GM12801 (cell line): ENCODE results near the gene SLC13A4.

Experiments
- CTCF ChIP-seq: IDR thresholded peaks from one replicate; pipeline ENCODE4 v1.5.1; 2011; ENCODE audit warnings: control low read depth; ENCODE audit not compliant: insufficient read length; ENCODE audit errors: extremely low read depth

The SLC13A4 gene

GRCh38 chr7:135661311-135662122 is 66.5 kb downstream of the SLC13A4 start:
- no peak for TF ChIP-seq CTCF

- no peak for TF ChIP-seq CTCF
Observed at GRCh38 chr7:135659159-135659846, 68.7 kb downstream of the SLC13A4 start.

- no peak for TF ChIP-seq CTCF
Observed at GRCh38 chr7:135658564-135658963, 69.4 kb downstream of the SLC13A4 start.

- TF ChIP-seq CTCF, result no peak
Observed at GRCh38 chr7:135653340-135654080, 74.5 kb downstream of the SLC13A4 start.

GRCh38 chr7:135650831-135651573 is 77.0 kb downstream of the SLC13A4 start:
- TF ChIP-seq CTCF, result no peak

- TF ChIP-seq CTCF, result no peak
Observed at GRCh38 chr7:135648235-135648634, 79.8 kb downstream of the SLC13A4 start.
